PC-9 (cell line): ENCODE data around the gene AMPD1. TPM values are rescaled to one million over a fixed set of nuclear protein-coding genes. Genes with fewer than 3 reads are reported as not detected.

ENCODE experiments used
- BruUV-seq: library from RNA; stranded (reverse); fragments of 400-500 nt; replicated peaks from 2 replicates; lab custom pipeline; 2021; lab: Mats Ljungman, UMichigan
- CTCF ChIA-PET: fragments of 300-600 bp; sonication (Branson Sonifier 250); formaldehyde crosslinking; loops from one replicate; lab custom pipeline; 2022; ENCODE audit warnings: antibody characterized with exemption; lab: Charles Lee
- POLR2A ChIA-PET: fragments of 300-600 bp; sonication (Branson Sonifier 250); formaldehyde crosslinking; loops from one replicate; lab custom pipeline; 2022; ENCODE audit warnings: antibody characterized with exemption; ENCODE audit not compliant: unreplicated experiment; lab: Charles Lee
- DNase-seq, 2 experiments: peaks; one replicate each; pipeline versions ENCODE4 v3.0.0 to v3.0.0-alpha.2; 2015 to 2022; ENCODE audit warnings: mixed read lengths in 1 of 2
- H2AFZ ChIP-seq: fragments of 200-600 bp; sonication (generic); 2 replicates; pipeline ENCODE4 v1.8.1; 2017; ENCODE audit warnings: antibody characterized with exemption
- H3F3A ChIP-seq: fragments of 200-600 bp; sonication (generic); 2 replicates; pipeline ENCODE4 v1.8.1; 2017; ENCODE audit warnings: antibody characterized with exemption, mild to moderate bottlenecking, low read depth; ENCODE audit not compliant: insufficient read depth
- H3K27ac ChIP-seq: fragments of 200-600 bp; sonication (generic); 2 replicates; pipeline ENCODE4 v1.6.1; 2016; ENCODE audit warnings: mixed run types
- H3K27me3 ChIP-seq: fragments of 200-600 bp; sonication (generic); 2 replicates; pipeline ENCODE4 v1.6.1; 2016; ENCODE audit warnings: low read depth, mixed run types; ENCODE audit not compliant: insufficient read depth
- H3K36me3 ChIP-seq: fragments of 200-600 bp; sonication (generic); 2 replicates; pipeline ENCODE4 v1.6.1; 2016; ENCODE audit warnings: low read depth, mixed run types
- H3K4me1 ChIP-seq: fragments of 200-600 bp; sonication (generic); replicated peaks from 2 replicates; pipeline ENCODE4 v1.6.1; 2016; ENCODE audit warnings: mixed run types; ENCODE audit not compliant: insufficient read depth
- H3K4me2 ChIP-seq: fragments of 200-600 bp; sonication (generic); 2 replicates; pipeline ENCODE4 v1.6.1; 2017; ENCODE audit warnings: mixed run types
- H3K4me3 ChIP-seq: fragments of 200-600 bp; sonication (generic); 2 replicates; pipeline ENCODE4 v1.6.1; 2016; ENCODE audit warnings: mixed run types
- H3K79me2 ChIP-seq: fragments of 200-600 bp; sonication (generic); 2 replicates; pipeline ENCODE4 v1.6.1; 2017; ENCODE audit warnings: low read depth, mixed run types
- H3K9me2 ChIP-seq: fragments of 200-600 bp; sonication (generic); 2 replicates; pipeline ENCODE4 v1.8.1; 2017; ENCODE audit warnings: mild to moderate bottlenecking; ENCODE audit not compliant: insufficient read depth
- H3K9me3 ChIP-seq: fragments of 200-600 bp; sonication (generic); 2 replicates; pipeline ENCODE4 v1.8.1; 2016; ENCODE audit warnings: low read depth; ENCODE audit not compliant: insufficient read depth
- H4K20me1 ChIP-seq: fragments of 200-600 bp; sonication (generic); 2 replicates; pipeline ENCODE4 v1.8.1; 2017; ENCODE audit not compliant: insufficient read depth
- EZH2 ChIP-seq: fragments of 200-600 bp; sonication (generic); IDR thresholded peaks from 2 replicates; pipeline ENCODE4 v1.8.0; 2017; ENCODE audit warnings: antibody characterized with exemption, low read depth
- intact Hi-C: fragments of 100-400 bp; cut with micrococcal nuclease; formaldehyde crosslinking; loops from one replicate; pipeline ENCODE4 v1.10.0; 2022; ENCODE audit not compliant: unreplicated experiment
- total RNA-seq: library from RNA; stranded (reverse); gene quantifications from 2 replicates; pipeline ENCODE4 v1.2.3, GENCODE V29; 2021
- TF ChIP-seq, protein P1 (sequence below): fragments of 200-600 bp; sonication (generic); conservative IDR thresholded peaks from 2 replicates; pipeline ENCODE4 v1.6.1; 2017; ENCODE audit warnings: mixed run types, antibody characterized with exemption, mild to moderate bottlenecking, moderate library complexity

Gene AMPD1
- total RNA-seq, 1 experiment from 2014 or later: not detected

DNA sequence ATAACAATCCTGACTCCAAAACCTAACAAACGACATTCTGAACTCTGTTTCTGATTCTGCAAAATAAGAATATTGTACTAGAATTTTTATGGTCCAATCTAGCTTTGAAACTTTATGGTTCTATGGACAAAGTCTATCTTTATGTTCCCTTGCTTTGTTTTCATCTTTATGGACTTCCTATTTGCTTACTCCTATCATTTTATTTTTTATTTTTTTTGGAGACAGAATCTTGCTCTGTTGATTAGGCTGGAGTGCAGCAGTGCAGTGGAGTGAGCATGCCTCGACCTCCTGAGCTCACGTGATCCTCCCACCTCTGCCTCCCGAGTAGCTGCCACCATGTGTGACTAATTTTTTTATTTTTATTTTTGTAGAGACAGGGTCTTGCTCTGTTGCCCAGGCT is 17.6 kb upstream of the AMPD1 start:
- CTCF ChIA-PET: no interaction called here
- no TSS peak for BruUV-seq
- Histone ChIP-seq H3K9me3 (no peaks in the 10 kb centered on the region), H3K9me2 (no peaks in the 10 kb centered on the region), H3K4me1 (peaks cover 18% of the 10 kb centered on the region), H3K36me3 (peaks cover 44% of the 10 kb centered on the region), H3F3A (peaks cover 12% of the 10 kb centered on the region), H3K27ac (no peak overlapping the region), H4K20me1 (0 out of 2 replicates have a peak, but pooled peaks cover 5% of the 10 kb centered on the region), H3K4me2 (no peak overlapping the region), H2AFZ (no peak overlapping the region), H3K79me2 (peaks cover 31% of the 10 kb centered on the region), H3K27me3 (no peaks in the 10 kb centered on the region), H3K4me3 (no peak overlapping the region)
- intact Hi-C loops: no loop called here
- POLR2A ChIA-PET: no interaction called here
- TF ChIP-seq, protein P1, sequence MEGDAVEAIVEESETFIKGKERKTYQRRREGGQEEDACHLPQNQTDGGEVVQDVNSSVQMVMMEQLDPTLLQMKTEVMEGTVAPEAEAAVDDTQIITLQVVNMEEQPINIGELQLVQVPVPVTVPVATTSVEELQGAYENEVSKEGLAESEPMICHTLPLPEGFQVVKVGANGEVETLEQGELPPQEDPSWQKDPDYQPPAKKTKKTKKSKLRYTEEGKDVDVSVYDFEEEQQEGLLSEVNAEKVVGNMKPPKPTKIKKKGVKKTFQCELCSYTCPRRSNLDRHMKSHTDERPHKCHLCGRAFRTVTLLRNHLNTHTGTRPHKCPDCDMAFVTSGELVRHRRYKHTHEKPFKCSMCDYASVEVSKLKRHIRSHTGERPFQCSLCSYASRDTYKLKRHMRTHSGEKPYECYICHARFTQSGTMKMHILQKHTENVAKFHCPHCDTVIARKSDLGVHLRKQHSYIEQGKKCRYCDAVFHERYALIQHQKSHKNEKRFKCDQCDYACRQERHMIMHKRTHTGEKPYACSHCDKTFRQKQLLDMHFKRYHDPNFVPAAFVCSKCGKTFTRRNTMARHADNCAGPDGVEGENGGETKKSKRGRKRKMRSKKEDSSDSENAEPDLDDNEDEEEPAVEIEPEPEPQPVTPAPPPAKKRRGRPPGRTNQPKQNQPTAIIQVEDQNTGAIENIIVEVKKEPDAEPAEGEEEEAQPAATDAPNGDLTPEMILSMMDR: no peak
- no peak for TF ChIP-seq EZH2
- DNase-seq: no peak

DNA sequence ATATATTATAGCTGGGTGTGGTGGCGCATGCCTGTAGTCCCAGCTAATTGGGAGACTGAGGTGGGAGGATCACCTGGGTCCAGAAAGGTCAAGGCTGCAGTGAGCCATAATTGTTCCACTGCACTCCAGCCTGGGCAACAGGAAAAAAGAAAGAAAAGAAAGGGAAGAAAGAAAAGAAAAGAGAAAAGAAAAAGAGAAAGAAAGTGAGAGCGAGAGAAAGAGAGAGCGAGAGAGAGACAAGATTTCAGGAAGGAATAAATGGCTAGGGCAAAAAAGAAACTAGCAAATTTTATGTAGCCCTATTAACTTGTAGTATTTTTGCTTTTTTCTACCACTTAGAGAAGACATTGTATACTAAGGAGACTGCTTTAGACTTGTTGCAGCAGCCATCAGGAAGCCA is 15.0 kb upstream of the AMPD1 start:
- no peak overlapping the region for H3K27ac ChIP-seq
- H4K20me1 ChIP-seq: peaks cover 5% of the 10 kb centered on the region; the same call in 1 of the 2 replicates
- peaks cover 54% of the 10 kb centered on the region for H3K36me3 ChIP-seq
- BruUV-seq: no TSS peak
- CTCF ChIA-PET: no interaction called here
- peaks cover 19% of the 10 kb centered on the region for H3K79me2 ChIP-seq
- H3K4me3 ChIP-seq: no peak overlapping the region
- no peak overlapping the region for H3K4me2 ChIP-seq
- intact Hi-C loops: no loop called here
- H3K9me3 ChIP-seq: no peaks in the 10 kb centered on the region
- DNase-seq: no peak
- H3K4me1 ChIP-seq: peaks cover 3% of the 10 kb centered on the region
- no peaks in the 10 kb centered on the region for H3F3A ChIP-seq
- POLR2A ChIA-PET: no interaction called here
- TF ChIP-seq, protein P1: no peak
- TF ChIP-seq EZH2: no peak
- H3K27me3 ChIP-seq: no peaks in the 10 kb centered on the region
- H3K9me2 ChIP-seq: no peaks in the 10 kb centered on the region
- no peak overlapping the region for H2AFZ ChIP-seq

DNA sequence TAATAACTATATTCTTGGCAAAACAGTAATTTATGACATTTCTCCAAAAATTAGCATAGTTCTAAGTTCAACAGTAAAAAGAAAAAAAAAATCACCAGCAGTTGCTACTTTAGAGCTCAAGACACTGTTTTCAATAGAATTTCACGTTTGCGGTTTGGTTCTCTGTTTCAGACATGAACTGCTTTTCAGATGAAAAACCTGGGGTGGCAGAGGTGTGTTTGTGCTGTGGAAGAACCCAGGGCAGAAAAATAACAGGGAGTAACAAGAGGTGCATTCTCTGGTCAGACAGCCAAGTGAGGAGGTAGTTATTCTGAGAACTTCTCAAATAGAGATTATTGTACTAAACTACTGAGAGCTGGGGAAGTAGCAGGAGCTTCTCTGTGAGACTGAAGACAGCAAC is 12.3 kb upstream of the AMPD1 start:
- CTCF ChIA-PET: no interaction called here

More for the DNA sequence above, 12.3 kb upstream of the AMPD1 start:
- peaks cover 5% of the 10 kb centered on the region; the same call in 1 of the 2 replicates for H4K20me1 ChIP-seq
- peaks cover 43% of the 10 kb centered on the region for H3K36me3 ChIP-seq
- no peak overlapping the region for H3K4me3 ChIP-seq
- H3K79me2 ChIP-seq: no peaks in the 10 kb centered on the region
- BruUV-seq: TSS peak; percentile 3
- H3K4me1 ChIP-seq: no peaks in the 10 kb centered on the region
- DNase-seq: no peak
- intact Hi-C loops: no loop called here
- H3K27me3 ChIP-seq: no peaks in the 10 kb centered on the region
- H3K9me2 ChIP-seq: no peaks in the 10 kb centered on the region
- H3F3A ChIP-seq: peaks cover 13% of the 10 kb centered on the region; the same call in 1 of the 2 replicates
- H3K27ac ChIP-seq: no peak overlapping the region
- H3K9me3 ChIP-seq: no peaks in the 10 kb centered on the region
- no peak overlapping the region for H3K4me2 ChIP-seq
- no peak overlapping the region for H2AFZ ChIP-seq
- POLR2A ChIA-PET: no interaction called here
- TF ChIP-seq EZH2: no peak
- TF ChIP-seq, protein P1: no peak
